Measurements from ENCODE around the gene PADI4.
"Not testable (repeated sequence)": the region's sequence is repeated elsewhere in the genome, so short reads cannot be mapped to it uniquely, and the experiment has no call there.

The PADI4 gene

GRCh38 chr1:17314491-17314971 lies 6.5 kb downstream of the PADI4 start:
- no peaks in the 10 kb centered on the region for H3K36me3 Mint-ChIP-seq
- CTCF ChIA-PET, result no interaction called here
- no peak for DNase-seq
- peaks cover 34% of the 10 kb centered on the region for H3K27me3 Mint-ChIP-seq
- no peak overlapping the region for H3K27ac Mint-ChIP-seq
- no peaks in the 10 kb centered on the region for H3K9me3 Mint-ChIP-seq
- peaks cover 11% of the 10 kb centered on the region for H3K4me1 Mint-ChIP-seq
- no peak overlapping the region for H3K4me3 Mint-ChIP-seq

GRCh38 chr1:17315542-17316130 lies 7.6 kb downstream of the PADI4 start:
- CTCF ChIA-PET, result no interaction called here
- Mint-ChIP-seq H3K9me3 (no peaks in the 10 kb centered on the region), H3K27me3 (peaks cover 26% of the 10 kb centered on the region), H3K4me1 (peaks cover 11% of the 10 kb centered on the region), H3K4me3 (no peak overlapping the region), H3K36me3 (no peaks in the 10 kb centered on the region), H3K27ac (no peak overlapping the region)
- no peak for DNase-seq

GRCh38 chr1:17316704-17317103 lies 8.7 kb downstream of the PADI4 start:
- H3K4me3 Mint-ChIP-seq, result no peak overlapping the region
- CTCF ChIA-PET, result no interaction called here
- peaks cover 10% of the 10 kb centered on the region for H3K4me1 Mint-ChIP-seq
- no peak overlapping the region for H3K27ac Mint-ChIP-seq
- no peaks in the 10 kb centered on the region for H3K9me3 Mint-ChIP-seq
- no peak for DNase-seq
- peaks cover 29% of the 10 kb centered on the region for H3K27me3 Mint-ChIP-seq
- no peaks in the 10 kb centered on the region for H3K36me3 Mint-ChIP-seq

- no peak overlapping the region for H3K27ac Mint-ChIP-seq
- DNase-seq, result no peak
- no peaks in the 10 kb centered on the region for H3K4me1 Mint-ChIP-seq
- peaks cover 20% of the 10 kb centered on the region for H3K27me3 Mint-ChIP-seq
- H3K4me3 Mint-ChIP-seq, result no peak overlapping the region
- no peaks in the 10 kb centered on the region for H3K9me3 Mint-ChIP-seq
- H3K36me3 Mint-ChIP-seq, result no peaks in the 10 kb centered on the region
- CTCF ChIA-PET, result no interaction called here
These were observed 10.3 kb downstream of the PADI4 start for GRCh38 chr1:17318262-17318661.

GRCh38 chr1:17319561-17320350 lies 11.8 kb downstream of the PADI4 start:
- Mint-ChIP-seq H3K4me3 (no peak overlapping the region), H3K27ac (no peak overlapping the region), H3K9me3 (no peaks in the 10 kb centered on the region), H3K4me1 (no peaks in the 10 kb centered on the region), H3K27me3 (peaks cover 16% of the 10 kb centered on the region), H3K36me3 (no peaks in the 10 kb centered on the region)
- CTCF ChIA-PET, result no interaction called here
- no peak for DNase-seq

- H3K4me1 Mint-ChIP-seq, H3K4me3 Mint-ChIP-seq, H3K27ac Mint-ChIP-seq, H3K9me3 Mint-ChIP-seq, DNase-seq, H3K36me3 Mint-ChIP-seq, CTCF ChIA-PET: not testable (repeated sequence)
- H3K27me3 Mint-ChIP-seq, result peaks cover 18% of the 10 kb centered on the region
These were observed 13.9 kb downstream of the PADI4 start for GRCh38 chr1:17321857-17322390.

- no peak overlapping the region for H3K27ac Mint-ChIP-seq
- H3K27me3 Mint-ChIP-seq, result peaks cover 14% of the 10 kb centered on the region
- no peaks in the 10 kb centered on the region for H3K36me3 Mint-ChIP-seq
- no peak overlapping the region for H3K4me3 Mint-ChIP-seq
- no peak for DNase-seq
- no peaks in the 10 kb centered on the region for H3K9me3 Mint-ChIP-seq
- CTCF ChIA-PET, result interaction anchor here (0.6 kb wide), 1 partner anchor 367 kb away, joined by 3 read pairs; no protein-coding TSS in a partner anchor
- H3K4me1 Mint-ChIP-seq, result no peaks in the 10 kb centered on the region
These were observed 20.9 kb downstream of the PADI4 start for GRCh38 chr1:17328855-17329254.

GRCh38 chr1:17329610-17330009 lies 21.6 kb downstream of the PADI4 start:
- Mint-ChIP-seq H3K4me1 (no peaks in the 10 kb centered on the region), H3K27me3 (peaks cover 14% of the 10 kb centered on the region), H3K36me3 (no peaks in the 10 kb centered on the region), H3K27ac (no peak overlapping the region), H3K9me3 (no peaks in the 10 kb centered on the region), H3K4me3 (no peak overlapping the region)
- DNase-seq, result no peak
- CTCF ChIA-PET, result no interaction called here

GRCh38 chr1:17330856-17331255 lies 22.9 kb downstream of the PADI4 start:
- CTCF ChIA-PET, result no interaction called here
- H3K9me3 Mint-ChIP-seq, result no peaks in the 10 kb centered on the region
- no peak for DNase-seq
- H3K4me3 Mint-ChIP-seq, result no peak overlapping the region
- peaks cover 9% of the 10 kb centered on the region for H3K27me3 Mint-ChIP-seq
- H3K36me3 Mint-ChIP-seq, result no peaks in the 10 kb centered on the region
- H3K27ac Mint-ChIP-seq, result no peak overlapping the region
- no peaks in the 10 kb centered on the region for H3K4me1 Mint-ChIP-seq

- no peak overlapping the region for H3K27ac Mint-ChIP-seq
- H3K9me3 Mint-ChIP-seq, result no peaks in the 10 kb centered on the region
- peaks cover 16% of the 10 kb centered on the region for H3K27me3 Mint-ChIP-seq
- no peaks in the 10 kb centered on the region for H3K4me1 Mint-ChIP-seq
- H3K36me3 Mint-ChIP-seq, result no peaks in the 10 kb centered on the region
- CTCF ChIA-PET, result no interaction called here
- no peak for DNase-seq
- no peak overlapping the region for H3K4me3 Mint-ChIP-seq
These were observed 25.1 kb downstream of the PADI4 start for GRCh38 chr1:17333081-17333480.

- peak; percentile 81 for DNase-seq
- Mint-ChIP-seq H3K27me3 (peaks cover 8% of the 10 kb centered on the region), H3K4me1 (no peaks in the 10 kb centered on the region), H3K4me3 (no peak overlapping the region), H3K9me3 (no peaks in the 10 kb centered on the region), H3K27ac (no peak overlapping the region), H3K36me3 (no peaks in the 10 kb centered on the region)
- CTCF ChIA-PET, result interaction anchor here (0.8 to 1.2 kb wide), 5 partner anchors 20 to 264 kb away, joined by 3 to 4 read pairs (median 3); no protein-coding TSS in a partner anchor
These were observed 28.1 kb downstream of the PADI4 start for GRCh38 chr1:17335821-17336710.

GRCh38 chr1:17338706-17339493 lies 30.9 kb downstream of the PADI4 start:
- CTCF ChIA-PET, result interaction anchor here (0.7 to 1.1 kb wide), 2 partner anchors 16 to 224 kb away, joined by 3 to 4 read pairs; no protein-coding TSS in a partner anchor
- DNase-seq, result no peak
- H3K4me3 Mint-ChIP-seq, result no peak overlapping the region
- peaks cover 3% of the 10 kb centered on the region for H3K9me3 Mint-ChIP-seq
- H3K4me1 Mint-ChIP-seq, result no peaks in the 10 kb centered on the region
- no peaks in the 10 kb centered on the region for H3K36me3 Mint-ChIP-seq
- H3K27ac Mint-ChIP-seq, result no peak overlapping the region
- H3K27me3 Mint-ChIP-seq, result peaks cover 8% of the 10 kb centered on the region

GRCh38 chr1:17339521-17339920 lies 31.5 kb downstream of the PADI4 start:
- CTCF ChIA-PET, result interaction anchor here (0.7 to 1.1 kb wide), 2 partner anchors 16 to 224 kb away, joined by 3 to 4 read pairs; no protein-coding TSS in a partner anchor
- Mint-ChIP-seq H3K4me1 (no peaks in the 10 kb centered on the region), H3K27me3 (peaks cover 8% of the 10 kb centered on the region), H3K36me3 (no peaks in the 10 kb centered on the region), H3K27ac (no peak overlapping the region), H3K4me3 (no peak overlapping the region), H3K9me3 (peaks cover 3% of the 10 kb centered on the region)
- DNase-seq, result no peak

All from activated naive CD4-positive, alpha-beta T cell treated with anti-CD3 and anti-CD28 coated beads, Interleukin-2, amount 10 ng/mL, durations not matched to agents 7 days and 5 days (primary cell).